HCT116 (cell line): ENCODE data around the gene CLDN9. TPM values are rescaled to one million over a fixed set of nuclear protein-coding genes. Genes with fewer than 3 reads are reported as not detected.

Experiments used
- ATAC-seq: fragments of 200-7000 bp; cut with Tn5 transposase; 2 replicates; pipeline ENCODE4 v1.9.1; 2020; ENCODE audit warnings: mild to moderate bottlenecking, moderate library complexity
- BruUV-seq: library from RNA; stranded (reverse); fragments of 400-500 nt; replicated peaks from 2 replicates; lab custom pipeline; 2021; lab: Mats Ljungman, UMichigan
- CTCF ChIA-PET: fragments of 300-600 bp; sonication (Branson Sonifier 250); formaldehyde crosslinking; loops from one replicate; lab custom pipeline; 2021; ENCODE audit warnings: antibody characterized with exemption; lab: Charles Lee
- POLR2A ChIA-PET: fragments of 300-600, 350-600 bp; sonication (Branson Sonifier 250); formaldehyde crosslinking; loops from one replicate; lab custom pipeline; 2021; ENCODE audit warnings: antibody characterized with exemption; lab: Charles Lee
- RAD21 ChIA-PET, 2 experiments: fragments of 300-600 bp; sonication (Branson Sonifier 250); formaldehyde crosslinking; loops; one replicate each; lab custom pipeline; 2023; ENCODE audit warnings: low total read pairs in 2 of 2; ENCODE audit not compliant: uncharacterized antibody in 2 of 2, unreplicated experiment in 2 of 2, low non-redundant PET in 1 of 2; lab: Charles Lee
- DNase-seq: peaks from one replicate; pipeline ENCODE4 v3.0.0-alpha.2; 2010; ENCODE audit warnings: low read depth, low spot score
- H2AFZ ChIP-seq: fragments of 200-600 bp; shearing (Covaris generic), sonication (generic); 2 replicates; pipeline ENCODE4 v1.6.1; 2017; ENCODE audit warnings: low read depth, mixed run types, mixed read lengths, antibody characterized with exemption, low read length; ENCODE audit not compliant: poor library complexity, severe bottlenecking
- H3K27ac ChIP-seq: 2 replicates; pipeline ENCODE4 v1.5.1; 2012; ENCODE audit warnings: low read depth, low read length
- H3K27me3 ChIP-seq: fragments of 200-600 bp; sonication (generic); 2 replicates; pipeline ENCODE4 v1.6.1; 2016; ENCODE audit warnings: mixed run types, low read length, mixed read lengths; ENCODE audit not compliant: insufficient read depth
- H3K36me3 ChIP-seq, 2 experiments: fragments of 200-500 bp in 1 of 2; fragments of 200-600 bp in 1 of 2; sonication (Bioruptor generic) in 1 of 2; sonication (generic) in 1 of 2; 2 replicates each; pipeline versions ENCODE4 v1.5.1 to v1.6.1; 2014 to 2016; ENCODE audit warnings: low read length in 2 of 2, inconsistent platforms in 1 of 2, mixed read lengths in 1 of 2, mixed run types in 1 of 2; ENCODE audit not compliant: insufficient read depth in 2 of 2, control insufficient read depth in 1 of 2
- H3K4me1 ChIP-seq, 2 experiments: fragments of 200-600 bp in 1 of 2; sonication (generic) in 1 of 2; 2 replicates each; pipeline versions ENCODE4 v1.5.1 to v1.6.1; 2012 to 2017; ENCODE audit warnings: low read length in 2 of 2, inconsistent platforms in 1 of 2, mild to moderate bottlenecking in 1 of 2, mixed read lengths in 1 of 2, mixed run types in 1 of 2, moderate library complexity in 1 of 2; ENCODE audit not compliant: insufficient read depth in 2 of 2, control insufficient read depth in 1 of 2
- H3K4me2 ChIP-seq: fragments of 200-600 bp; sonication (generic); 2 replicates; pipeline ENCODE4 v1.6.1; 2017; ENCODE audit warnings: mixed run types, low read length, mixed read lengths
- H3K4me3 ChIP-seq, 2 experiments: fragments of 200-600 bp in 1 of 2; sonication (generic) in 1 of 2; replicated peaks in 1 of 2; 2 replicates each; pipeline ENCODE4 v1.5.1; 2011 to 2016; ENCODE audit warnings: low read length in 2 of 2, control low read depth in 1 of 2, low read depth in 1 of 2, mild to moderate bottlenecking in 1 of 2, mixed read lengths in 1 of 2, mixed run types in 1 of 2
- H3K79me2 ChIP-seq: fragments of 200-600 bp; sonication (generic); 2 replicates; pipeline ENCODE4 v1.6.1; 2017; ENCODE audit warnings: mild to moderate bottlenecking, mixed run types, low read length, moderate library complexity, mixed read lengths; ENCODE audit not compliant: insufficient read depth
- H3K9ac ChIP-seq: fragments of 200-600 bp; sonication (generic); 2 replicates; pipeline ENCODE4 v1.6.1; 2016; ENCODE audit warnings: low read length, mixed read lengths
- H3K9me2 ChIP-seq: fragments of 200-600 bp; sonication (generic), shearing (Covaris generic); 2 replicates; pipeline ENCODE4 v1.6.1; 2017; ENCODE audit warnings: mixed run types, mild to moderate bottlenecking, moderate library complexity; ENCODE audit not compliant: insufficient read depth
- H3K9me3 ChIP-seq, 2 experiments: fragments of 200-500 bp in 1 of 2; fragments of 200-600 bp in 1 of 2; sonication (Bioruptor generic) in 1 of 2; sonication (generic) in 1 of 2; 2 replicates each; pipeline ENCODE4 v1.6.1; 2014 to 2017; ENCODE audit warnings: low read length in 2 of 2, mixed read lengths in 2 of 2, inconsistent platforms in 1 of 2, low read depth in 1 of 2, mild to moderate bottlenecking in 1 of 2, mixed run types in 1 of 2, moderate library complexity in 1 of 2; ENCODE audit not compliant: control insufficient read depth in 1 of 2, insufficient read depth in 1 of 2
- H4K20me1 ChIP-seq: fragments of 200-600 bp; sonication (generic), shearing (Covaris generic); 2 replicates; pipeline ENCODE4 v1.6.1; 2017; ENCODE audit warnings: mixed run types, mild to moderate bottlenecking, moderate library complexity; ENCODE audit not compliant: insufficient read depth
- CTCF ChIP-seq, 3 experiments: fragments of 200-600 bp in 1 of 3; sonication (generic) in 1 of 3; IDR thresholded peaks in 2 of 3; conservative IDR thresholded peaks in 1 of 3; 2 replicates each; pipeline ENCODE4 v1.5.1; 2012 to 2017; ENCODE audit warnings: low read depth in 2 of 3, low read length in 2 of 3, antibody characterized with exemption in 1 of 3, borderline replicate concordance in 1 of 3, control low read depth in 1 of 3, mild to moderate bottlenecking in 1 of 3, mixed read lengths in 1 of 3, mixed run types in 1 of 3, moderate library complexity in 1 of 3; ENCODE audit not compliant: insufficient read depth in 1 of 3
- FOSL1 ChIP-seq: IDR thresholded peaks from 2 replicates; pipeline ENCODE4 v1.6.1; 2012; ENCODE audit warnings: low read depth
- MAX ChIP-seq: IDR thresholded peaks from 2 replicates; pipeline ENCODE4 v1.6.1; 2012
- RAD21 ChIP-seq: IDR thresholded peaks from 2 replicates; pipeline ENCODE4 v1.6.1; 2012; ENCODE audit warnings: low read depth, mild to moderate bottlenecking
- SIN3A ChIP-seq: IDR thresholded peaks from 2 replicates; pipeline ENCODE4 v1.6.1; 2012; ENCODE audit warnings: low read depth
- SP1 ChIP-seq: IDR thresholded peaks from 2 replicates; pipeline ENCODE4 v1.6.1; 2012; ENCODE audit warnings: low read depth
- intact Hi-C: fragments of 100-400 bp; cut with micrococcal nuclease; formaldehyde crosslinking; loops from 2 replicates; pipeline ENCODE4 v1.10.0; 2022
- total RNA-seq: library from RNA; stranded (reverse); gene quantifications from one replicate; pipeline ENCODE4 v1.2.1, GENCODE V29; 2021; ENCODE audit not compliant: unreplicated experiment

Gene CLDN9
- total RNA-seq, 1 experiment from 2014 or later = 0.76 TPM

DNA sequence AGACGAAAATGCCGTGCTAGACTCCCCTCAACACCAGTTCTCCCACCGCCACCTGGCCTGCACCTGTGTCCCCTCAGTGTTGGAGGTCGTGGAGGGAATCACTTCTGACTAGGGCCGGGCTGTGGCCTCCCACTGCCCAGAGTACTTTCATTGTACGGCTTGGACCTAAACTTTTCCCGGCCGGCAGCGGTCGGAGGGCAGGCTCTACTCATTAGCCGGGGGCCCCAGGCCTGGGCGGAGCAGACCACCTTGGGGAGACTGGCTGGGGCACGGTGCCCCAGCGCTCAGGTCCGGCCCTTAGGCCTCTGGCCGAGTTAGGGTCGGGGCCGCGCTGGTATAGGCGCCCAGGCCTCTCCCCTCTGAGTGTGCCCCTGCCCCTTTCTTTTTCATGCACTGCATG is 4.6 kb downstream of the CLDN9 start:
- CTCF ChIA-PET = no interaction called here
- TF ChIP-seq RAD21 (no peak), SP1 (no peak), SIN3A (no peak)
- TF ChIP-seq, all 23 proteins: peak for 0
- H3K4me1 ChIP-seq = peaks cover 33 to 70% of the 10 kb centered on the region in 2 experiments
- no peaks in the 10 kb centered on the region for H4K20me1 ChIP-seq
- intact Hi-C loops = no loop called here
- no peak for ATAC-seq
- peaks cover 16% of the 10 kb centered on the region; the same call in 1 of the 2 replicates for H3K79me2 ChIP-seq
- H3K9me3 ChIP-seq = no peaks in the 10 kb centered on the region
- DNase-seq = no peak
- no peak overlapping the region for H3K27ac ChIP-seq
- no peaks in the 10 kb centered on the region for H3K27me3 ChIP-seq
- no TSS peak for BruUV-seq
- no peak overlapping the region for H2AFZ ChIP-seq
- H3K36me3 ChIP-seq = peaks cover 0 to 10% of the 10 kb centered on the region in 2 experiments; a peak in 1 of 4 replicates
- no peaks in the 10 kb centered on the region for H3K9me2 ChIP-seq
- H3K4me3 ChIP-seq = no peak overlapping the region
- RAD21 ChIA-PET = no interaction called here
- POLR2A ChIA-PET = interaction anchor here (8.2 kb wide), 1 partner anchor 12 kb away, joined by 188 read pairs; no protein-coding TSS in a partner anchor
- H3K9ac ChIP-seq = no peak overlapping the region
- H3K4me2 ChIP-seq = no peak overlapping the region

DNA sequence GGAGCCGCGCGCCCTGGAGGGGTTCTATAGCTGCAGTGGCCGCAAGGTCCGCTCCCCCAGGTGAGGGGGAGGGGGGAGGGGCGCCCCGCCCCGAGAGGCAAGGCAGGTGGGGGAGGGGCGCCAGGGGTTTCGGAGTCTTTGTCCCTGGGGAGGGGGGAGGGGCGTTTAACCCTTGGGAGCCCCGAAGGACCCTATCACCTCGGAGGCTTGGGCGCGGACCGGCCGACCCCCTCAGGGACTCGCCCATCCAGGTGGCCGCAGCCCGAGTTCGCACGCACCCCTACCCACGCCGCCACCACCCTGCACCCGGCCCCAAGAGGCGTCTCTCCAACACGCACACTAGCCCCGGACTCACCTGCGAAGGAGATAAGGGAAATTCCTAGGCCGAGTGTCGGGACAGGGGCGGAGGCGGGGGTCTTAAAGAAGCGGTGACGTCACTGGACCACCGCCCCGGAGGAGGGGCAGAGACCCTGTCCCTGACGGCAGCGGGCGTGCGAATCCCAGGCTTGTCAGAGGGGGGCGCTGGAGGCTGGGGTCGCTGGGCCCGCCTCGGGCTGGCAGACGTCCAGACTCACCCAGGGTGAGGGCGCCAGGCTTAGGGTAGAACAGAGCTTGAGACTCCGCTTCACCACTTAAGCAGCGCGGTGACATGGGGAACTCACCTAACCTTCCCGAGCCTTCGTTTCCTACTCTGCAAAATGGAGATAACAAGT is 5.2 kb downstream of the CLDN9 start, which contains the start of gene CLDN6:
Gene CLDN6, minus strand, starts transcription at position 390 of the 713 bp plus-strand sequence. CDS start 2,162 bp downstream, outside the sequence.
- H2AFZ ChIP-seq = no peak within 1 kb of the TSS
- no peaks in the 10 kb centered on the region for H3K9me2 ChIP-seq
- ATAC-seq = no peak
- no peak for DNase-seq
- H3K4me2 ChIP-seq = peak within 1 kb of the TSS; percentile 12; the same call in 1 of the 2 replicates
- RAD21 ChIA-PET = no interaction called here
- H3K27me3 ChIP-seq = no peaks in the 10 kb centered on the region
- POLR2A ChIA-PET = interaction anchor here (8.2 kb wide), 1 partner anchor 13 kb away, joined by 188 read pairs; no protein-coding TSS in a partner anchor
- intact Hi-C loops = no loop called here
- no peaks in the 10 kb centered on the region for H3K9me3 ChIP-seq
- BruUV-seq = no TSS peak
- CTCF ChIA-PET = interaction anchor here (6.1 kb wide), 1 partner anchor 14 kb away, joined by 39 read pairs; no protein-coding TSS in a partner anchor
- TF ChIP-seq SP1 (no peak), FOSL1 (no peak), MAX (no peak), SIN3A (no peak), CTCF (IDR thresholded peaks at IDR 0.05 in 2 of 3, conservative IDR thresholded peaks at IDR 0.05 in 1 of 3; ENCODE audit: borderline replicate concordance in 1 of 3, insufficient read depth in 1 of 3, low read depth in 2 of 3, low read length in 2 of 3) (peak in 2 of 3 experiments; percentile 49 to 56; a peak in 4 of 6 replicates)
- peaks cover 0 to 15% of the 10 kb centered on the region in 2 experiments; a peak in 1 of 4 replicates for H3K36me3 ChIP-seq
- no peak within 1 kb of the TSS for H3K4me3 ChIP-seq
- no peak within 1 kb of the TSS; the same call in 1 of the 2 replicates for H3K27ac ChIP-seq
- no peak within 1 kb of the TSS for H3K9ac ChIP-seq
- H3K4me1 ChIP-seq = peaks cover 33 to 70% of the 10 kb centered on the region in 2 experiments
- H4K20me1 ChIP-seq = no peaks in the 10 kb centered on the region
- peaks cover 16% of the 10 kb centered on the region; the same call in 1 of the 2 replicates for H3K79me2 ChIP-seq
